ENCODE data around the gene FARP1.

FARP1 gene

GRCh38 chr13:98466634-98467236 lies 323.8 kb downstream of the FARP1 start:
- peak; percentile 77 for TF ChIP-seq CTCF (conservative IDR thresholded peaks at IDR 0.05; ENCODE audit: control insufficient read depth, insufficient read depth, low read depth, low read length)
- H3K4me3 ChIP-seq (ENCODE audit: control insufficient read depth, low read depth, low read length) = no peak overlapping the region
- peak; percentile 64 for DNase-seq (ENCODE audit: low read depth)

GRCh38 chr13:98467263-98467985 lies 324.5 kb downstream of the FARP1 start:
- H3K4me3 ChIP-seq (ENCODE audit: control insufficient read depth, low read depth, low read length) = no peak overlapping the region
- TF ChIP-seq CTCF (conservative IDR thresholded peaks at IDR 0.05; ENCODE audit: control insufficient read depth, insufficient read depth, low read depth, low read length) = no peak
- no peak for DNase-seq (ENCODE audit: low read depth)

GRCh38 chr13:98468361-98468760 lies 325.5 kb downstream of the FARP1 start:
- no peak for DNase-seq (ENCODE audit: low read depth)
- TF ChIP-seq CTCF (conservative IDR thresholded peaks at IDR 0.05; ENCODE audit: control insufficient read depth, insufficient read depth, low read depth, low read length) = no peak
- no peak overlapping the region for H3K4me3 ChIP-seq (ENCODE audit: control insufficient read depth, low read depth, low read length)

- no peak overlapping the region for H3K4me3 ChIP-seq (ENCODE audit: control insufficient read depth, low read depth, low read length)
- no peak for TF ChIP-seq CTCF (conservative IDR thresholded peaks at IDR 0.05; ENCODE audit: control insufficient read depth, insufficient read depth, low read depth, low read length)
- DNase-seq (ENCODE audit: low read depth) = no peak
Observed at GRCh38 chr13:98468929-98469328, 326.0 kb downstream of the FARP1 start.

GRCh38 chr13:98470920-98471319 lies 328.0 kb downstream of the FARP1 start:
- no peak for TF ChIP-seq CTCF (conservative IDR thresholded peaks at IDR 0.05; ENCODE audit: control insufficient read depth, insufficient read depth, low read depth, low read length)
- no peak overlapping the region for H3K4me3 ChIP-seq (ENCODE audit: control insufficient read depth, low read depth, low read length)
- DNase-seq (ENCODE audit: low read depth) = no peak

- no peak for TF ChIP-seq CTCF (conservative IDR thresholded peaks at IDR 0.05; ENCODE audit: control insufficient read depth, insufficient read depth, low read depth, low read length)
- DNase-seq (ENCODE audit: low read depth) = no peak
- no peak overlapping the region for H3K4me3 ChIP-seq (ENCODE audit: control insufficient read depth, low read depth, low read length)
Observed at GRCh38 chr13:98471934-98472333, 329.0 kb downstream of the FARP1 start.
